ENCODE results near the gene FOXL1.

DNA sequence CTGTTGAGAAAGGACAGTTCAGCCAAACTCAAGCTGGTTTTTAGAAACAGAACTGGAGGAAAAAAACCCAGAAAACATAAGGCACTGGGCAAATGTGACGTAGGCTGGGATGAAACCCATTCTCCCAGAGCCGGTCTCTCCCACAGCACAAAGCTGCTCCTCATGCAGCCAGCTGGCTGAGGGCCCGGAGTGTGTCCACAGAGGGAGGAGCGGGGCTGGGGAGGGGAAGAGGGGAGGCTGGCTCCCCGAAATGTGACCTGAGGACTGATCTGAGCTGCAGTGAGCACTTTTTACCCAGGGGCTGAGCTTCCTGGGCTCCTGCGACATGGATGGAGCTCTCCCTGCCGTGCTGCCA lies 47.2 kb upstream of the FOXL1 start:
- TF ChIP-seq, protein P1, sequence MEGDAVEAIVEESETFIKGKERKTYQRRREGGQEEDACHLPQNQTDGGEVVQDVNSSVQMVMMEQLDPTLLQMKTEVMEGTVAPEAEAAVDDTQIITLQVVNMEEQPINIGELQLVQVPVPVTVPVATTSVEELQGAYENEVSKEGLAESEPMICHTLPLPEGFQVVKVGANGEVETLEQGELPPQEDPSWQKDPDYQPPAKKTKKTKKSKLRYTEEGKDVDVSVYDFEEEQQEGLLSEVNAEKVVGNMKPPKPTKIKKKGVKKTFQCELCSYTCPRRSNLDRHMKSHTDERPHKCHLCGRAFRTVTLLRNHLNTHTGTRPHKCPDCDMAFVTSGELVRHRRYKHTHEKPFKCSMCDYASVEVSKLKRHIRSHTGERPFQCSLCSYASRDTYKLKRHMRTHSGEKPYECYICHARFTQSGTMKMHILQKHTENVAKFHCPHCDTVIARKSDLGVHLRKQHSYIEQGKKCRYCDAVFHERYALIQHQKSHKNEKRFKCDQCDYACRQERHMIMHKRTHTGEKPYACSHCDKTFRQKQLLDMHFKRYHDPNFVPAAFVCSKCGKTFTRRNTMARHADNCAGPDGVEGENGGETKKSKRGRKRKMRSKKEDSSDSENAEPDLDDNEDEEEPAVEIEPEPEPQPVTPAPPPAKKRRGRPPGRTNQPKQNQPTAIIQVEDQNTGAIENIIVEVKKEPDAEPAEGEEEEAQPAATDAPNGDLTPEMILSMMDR (IDR thresholded peaks at IDR 0.05): no peak
- TF ChIP-seq POLR2AphosphoS5 (IDR thresholded peaks at IDR 0.05): peak in 1 of 2 donors; percentile 56

Data from esophagus muscularis mucosa (tissue), 3 donors.